CD4-positive, alpha-beta T cell (primary cell): Measurements from ENCODE around the gene RBFOX1. TPM values are rescaled to one million over a fixed set of nuclear protein-coding genes. Genes with fewer than 3 reads are reported as not detected.

Source experiments
- ATAC-seq: fragments of 200-7000 bp; cut with Tn5 transposase; one replicate; pipeline ENCODE4 v1.10.0; 2022; ENCODE audit warnings: mild to moderate bottlenecking; ENCODE audit not compliant: poor library complexity
- CTCF ChIA-PET: fragments of 350-600 bp; sonication (Branson Sonifier 250); formaldehyde crosslinking; loops from one replicate; lab custom pipeline; 2021; ENCODE audit warnings: antibody characterized with exemption, inconsistent platforms; lab: Charles Lee
- POLR2A ChIA-PET: fragments of 350-600 bp; sonication (Branson Sonifier 250); formaldehyde crosslinking; loops from one replicate; lab custom pipeline; 2021; ENCODE audit warnings: antibody characterized with exemption, inconsistent platforms; lab: Charles Lee
- DNase-seq, 14 experiments: peaks; one replicate each; pipeline ENCODE4 v3.0.0-alpha.2; 2013 to 2020; ENCODE audit warnings: mixed read lengths in 2 of 14
- H3K27ac ChIP-seq, 2 donors: one replicate each; pipeline versions ENCODE4 v1.5.1 to v1.7.0; 2013; ENCODE audit warnings: low read length in 2 of 2, low read depth in 1 of 2, mild to moderate bottlenecking in 1 of 2
- H3K27me3 ChIP-seq, 2 experiments: 1 replicate in 1 of 2; 2 replicates in 1 of 2; pipeline versions ENCODE4 v1.6.1 to v1.7.0; 2013; ENCODE audit warnings: low read length in 2 of 2, control low read depth in 1 of 2, mild to moderate bottlenecking in 1 of 2, moderate library complexity in 1 of 2; ENCODE audit not compliant: insufficient read depth in 2 of 2, control insufficient read depth in 1 of 2
- H3K36me3 ChIP-seq: one replicate; pipeline ENCODE4 v1.6.1; 2013; ENCODE audit warnings: low read length, control low read depth; ENCODE audit not compliant: insufficient read depth
- H3K4me1 ChIP-seq: one replicate; pipeline ENCODE4 v1.6.1; 2013; ENCODE audit warnings: low read length, control low read depth; ENCODE audit not compliant: insufficient read depth
- H3K4me3 ChIP-seq: one replicate; pipeline ENCODE4 v1.5.1; 2013; ENCODE audit warnings: mild to moderate bottlenecking, low read length, moderate library complexity
- H3K9me3 ChIP-seq, 2 experiments: 1 replicate in 1 of 2; 2 replicates in 1 of 2; pipeline versions ENCODE4 v1.6.1 to v1.7.0; 2013; ENCODE audit warnings: low read length in 2 of 2, mild to moderate bottlenecking in 2 of 2, control low read depth in 1 of 2, moderate library complexity in 1 of 2; ENCODE audit not compliant: control insufficient read depth in 1 of 2, insufficient read depth in 1 of 2
- H3K27ac Mint-ChIP-seq: one replicate; pipeline ENCODE4 v1.8.0; 2020; ENCODE audit warnings: mixed read lengths
- H3K27me3 Mint-ChIP-seq: one replicate; pipeline ENCODE4 v1.8.0; 2021; ENCODE audit warnings: mixed read lengths
- H3K36me3 Mint-ChIP-seq: one replicate; pipeline ENCODE4 v1.8.0; 2021; ENCODE audit warnings: low read depth, mixed read lengths
- H3K4me1 Mint-ChIP-seq: one replicate; pipeline ENCODE4 v1.8.0; 2021; ENCODE audit warnings: low read depth, mixed read lengths
- H3K4me3 Mint-ChIP-seq: one replicate; pipeline ENCODE4 v1.8.0; 2020; ENCODE audit warnings: mild to moderate bottlenecking, mixed read lengths
- H3K9me3 Mint-ChIP-seq: one replicate; pipeline ENCODE4 v1.8.0; 2020; ENCODE audit warnings: mixed read lengths
- intact Hi-C, 2 experiments: fragments of 100-400 bp; cut with DNase I in 1 of 2; cut with micrococcal nuclease in 1 of 2; formaldehyde crosslinking; loops; one replicate each; pipeline versions ENCODE4 v1.15.1 to v1.9.0; 2023 to 2025; cut with DNase I, micrococcal nuclease
- total RNA-seq, 174 experiments: library from RNA in 2 of 174; stranded (reverse) in 2 of 174; gene quantifications; one replicate each; pipeline ENCODE4 v1.2.3 and lab custom pipeline; 2021 to 2026
- TF ChIP-seq, protein P1 (sequence below): fragments of 200-600 bp; IDR thresholded peaks from one replicate; pipeline ENCODE4 v1.8.0; 2022; ENCODE audit warnings: antibody characterized with exemption, mild to moderate bottlenecking

The RBFOX1 gene
- total RNA-seq, 2 experiments from 2014 or later = not detected

DNA sequence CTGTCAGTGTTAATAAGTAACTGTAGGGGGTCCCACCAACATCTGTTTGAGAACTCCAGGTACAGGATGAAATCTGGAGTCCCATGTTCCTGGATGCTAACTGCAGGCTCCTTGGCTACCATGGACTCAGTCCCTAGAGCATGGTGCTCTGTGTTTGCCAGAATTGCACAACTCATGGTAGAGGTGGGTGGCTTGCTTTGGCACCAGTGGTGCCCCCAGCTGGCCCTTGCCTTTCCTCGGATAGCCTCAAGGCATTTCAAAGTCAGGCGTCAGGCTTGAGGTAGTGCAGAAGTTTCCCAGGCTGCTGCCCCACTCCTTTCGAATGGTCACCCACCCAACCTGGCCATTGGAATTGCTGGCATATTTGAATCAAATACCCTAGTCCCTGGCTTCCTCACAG, 179.9 kb downstream of the RBFOX1 start:
- ChIA-PET POLR2A (no interaction called here), CTCF (no interaction called here)
- intact Hi-C loops = no loop called here
- peaks cover 7% of the 10 kb centered on the region for H3K9me3 Mint-ChIP-seq
- no peaks in the 10 kb centered on the region for H3K4me1 Mint-ChIP-seq
- H3K27ac Mint-ChIP-seq = no peak overlapping the region
- Histone ChIP-seq H3K27ac (no peak overlapping the region), H3K4me3 (no peak overlapping the region), H3K4me1 (no peaks in the 10 kb centered on the region), H3K27me3 (no peaks in the 10 kb centered on the region), H3K36me3 (no peaks in the 10 kb centered on the region), H3K9me3 (peaks cover 12 to 29% of the 10 kb centered on the region in 2 experiments)
- H3K36me3 Mint-ChIP-seq = no peaks in the 10 kb centered on the region
- H3K27me3 Mint-ChIP-seq = no peaks in the 10 kb centered on the region
- no peak overlapping the region for H3K4me3 Mint-ChIP-seq
- TF ChIP-seq, protein P1, sequence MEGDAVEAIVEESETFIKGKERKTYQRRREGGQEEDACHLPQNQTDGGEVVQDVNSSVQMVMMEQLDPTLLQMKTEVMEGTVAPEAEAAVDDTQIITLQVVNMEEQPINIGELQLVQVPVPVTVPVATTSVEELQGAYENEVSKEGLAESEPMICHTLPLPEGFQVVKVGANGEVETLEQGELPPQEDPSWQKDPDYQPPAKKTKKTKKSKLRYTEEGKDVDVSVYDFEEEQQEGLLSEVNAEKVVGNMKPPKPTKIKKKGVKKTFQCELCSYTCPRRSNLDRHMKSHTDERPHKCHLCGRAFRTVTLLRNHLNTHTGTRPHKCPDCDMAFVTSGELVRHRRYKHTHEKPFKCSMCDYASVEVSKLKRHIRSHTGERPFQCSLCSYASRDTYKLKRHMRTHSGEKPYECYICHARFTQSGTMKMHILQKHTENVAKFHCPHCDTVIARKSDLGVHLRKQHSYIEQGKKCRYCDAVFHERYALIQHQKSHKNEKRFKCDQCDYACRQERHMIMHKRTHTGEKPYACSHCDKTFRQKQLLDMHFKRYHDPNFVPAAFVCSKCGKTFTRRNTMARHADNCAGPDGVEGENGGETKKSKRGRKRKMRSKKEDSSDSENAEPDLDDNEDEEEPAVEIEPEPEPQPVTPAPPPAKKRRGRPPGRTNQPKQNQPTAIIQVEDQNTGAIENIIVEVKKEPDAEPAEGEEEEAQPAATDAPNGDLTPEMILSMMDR = no peak
- no peak for ATAC-seq
- DNase-seq = no peak

DNA sequence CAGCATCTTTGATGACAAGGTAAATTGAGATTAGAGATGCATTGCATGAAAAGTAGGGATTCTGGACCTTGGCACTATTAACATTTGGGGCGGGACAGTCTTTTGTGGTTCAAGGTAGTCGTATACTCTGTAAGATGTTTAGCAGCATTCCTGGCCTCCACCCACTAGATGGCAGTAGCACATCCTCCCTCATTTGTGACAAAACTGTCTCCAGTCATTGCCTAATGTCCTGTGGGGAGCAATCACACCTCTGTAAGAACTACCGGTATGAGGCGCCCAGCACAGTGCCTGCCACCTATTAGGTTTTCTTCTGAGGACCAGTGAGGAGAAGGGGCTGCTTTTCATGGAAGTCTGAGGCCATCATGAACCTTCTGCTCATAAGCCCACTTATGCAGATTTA, 180.8 kb downstream of the RBFOX1 start:
- intact Hi-C loops = no loop called here
- POLR2A ChIA-PET = no interaction called here
- no peak overlapping the region for H3K4me3 ChIP-seq
- TF ChIP-seq, protein P1 = no peak
- H3K27ac ChIP-seq = no peak overlapping the region
- no peak overlapping the region for H3K4me3 Mint-ChIP-seq
- no peaks in the 10 kb centered on the region for H3K36me3 ChIP-seq
- CTCF ChIA-PET = no interaction called here
- peaks cover 7% of the 10 kb centered on the region for H3K9me3 Mint-ChIP-seq
- H3K27me3 Mint-ChIP-seq = no peaks in the 10 kb centered on the region
- DNase-seq (no peak), ATAC-seq (no peak)
- no peaks in the 10 kb centered on the region for H3K36me3 Mint-ChIP-seq
- no peak overlapping the region for H3K27ac Mint-ChIP-seq
- no peaks in the 10 kb centered on the region for H3K4me1 Mint-ChIP-seq
- peaks cover 12 to 27% of the 10 kb centered on the region in 2 experiments for H3K9me3 ChIP-seq
- no peaks in the 10 kb centered on the region for H3K4me1 ChIP-seq
- H3K27me3 ChIP-seq = no peaks in the 10 kb centered on the region

- TF ChIP-seq, protein P1 = no peak
- no peaks in the 10 kb centered on the region for H3K27me3 Mint-ChIP-seq
- POLR2A ChIA-PET = no interaction called here
- ATAC-seq = no peak
- CTCF ChIA-PET = no interaction called here
- peaks cover 12% of the 10 kb centered on the region for H3K9me3 Mint-ChIP-seq
- no peak overlapping the region for H3K27ac Mint-ChIP-seq
- no peak overlapping the region for H3K4me3 ChIP-seq
- DNase-seq = no peak
- no peaks in the 10 kb centered on the region for H3K27me3 ChIP-seq
- no peak overlapping the region for H3K27ac ChIP-seq
- H3K4me3 Mint-ChIP-seq = no peak overlapping the region
- intact Hi-C loops = no loop called here
- H3K36me3 Mint-ChIP-seq = no peaks in the 10 kb centered on the region
- no peaks in the 10 kb centered on the region for H3K36me3 ChIP-seq
- no peaks in the 10 kb centered on the region for H3K4me1 ChIP-seq
- H3K4me1 Mint-ChIP-seq = no peaks in the 10 kb centered on the region
- peaks cover 12 to 27% of the 10 kb centered on the region in 2 experiments for H3K9me3 ChIP-seq
Observed at GRCh38 chr16:7515543-7515942, 182.9 kb downstream of the RBFOX1 start.
